Suprapubic skin (tissue), 3 donors: ENCODE results near the gene VN1R4.

Experiments
- CTCF ChIP-seq, 2 donors: fragments of 200-600 bp in 1 of 2; fragments of 450-650 bp in 1 of 2; sonication (generic) in 1 of 2; IDR thresholded peaks; one replicate each; pipeline ENCODE4 v1.5.1; 2016 to 2019; ENCODE audit warnings: antibody characterized with exemption in 2 of 2, mild to moderate bottlenecking in 1 of 2, moderate library complexity in 1 of 2
- EP300 ChIP-seq: sonication (generic); formaldehyde crosslinking; IDR thresholded peaks from one replicate; pipeline ENCODE4 v1.6.1; 2017; ENCODE audit warnings: antibody characterized with exemption

GRCh38 chr19:53224606-53225005, 42.9 kb downstream of the VN1R4 start:
- TF ChIP-seq CTCF (IDR thresholded peaks at IDR 0.05) (no peak), EP300 (no peak)
